ENCODE measurements around the gene COL23A1.

The COL23A1 gene

GRCh38 chr5:178367736-178368120, 222.5 kb downstream of the COL23A1 start:
- TF ChIP-seq POLR2A (IDR thresholded peaks at IDR 0.05; ENCODE audit: low read length) (no peak), GATA1 (IDR thresholded peaks at IDR 0.05; ENCODE audit: low read depth, low read length) (no peak)
- no peak for DNase-seq

GRCh38 chr5:178366998-178367735, 223.0 kb downstream of the COL23A1 start:
- TF ChIP-seq GATA1 (IDR thresholded peaks at IDR 0.05; ENCODE audit: low read depth, low read length) (no peak), POLR2A (IDR thresholded peaks at IDR 0.05; ENCODE audit: low read length) (no peak)
- DNase-seq = no peak

- TF ChIP-seq GATA1 (IDR thresholded peaks at IDR 0.05; ENCODE audit: low read depth, low read length) (no peak), POLR2A (IDR thresholded peaks at IDR 0.05; ENCODE audit: low read length) (no peak)
- DNase-seq = no peak
These were observed 224.4 kb downstream of the COL23A1 start for GRCh38 chr5:178365501-178366440.

- no peak for DNase-seq
- TF ChIP-seq POLR2A (IDR thresholded peaks at IDR 0.05; ENCODE audit: low read length) (no peak), GATA1 (IDR thresholded peaks at IDR 0.05; ENCODE audit: low read depth, low read length) (no peak)
These were observed 225.9 kb downstream of the COL23A1 start for GRCh38 chr5:178364326-178364675.

GRCh38 chr5:178363501-178364325, 226.5 kb downstream of the COL23A1 start:
- TF ChIP-seq POLR2A (IDR thresholded peaks at IDR 0.05; ENCODE audit: low read length) (no peak), GATA1 (IDR thresholded peaks at IDR 0.05; ENCODE audit: low read depth, low read length) (no peak)
- DNase-seq = no peak

GRCh38 chr5:178361657-178362445, 228.3 kb downstream of the COL23A1 start:
- no peak for DNase-seq
- TF ChIP-seq POLR2A (IDR thresholded peaks at IDR 0.05; ENCODE audit: low read length) = no peak
- TF ChIP-seq GATA1 (IDR thresholded peaks at IDR 0.05; ENCODE audit: low read depth, low read length) = no peak

- no peak for TF ChIP-seq GATA1 (IDR thresholded peaks at IDR 0.05; ENCODE audit: low read depth, low read length)
- no peak for TF ChIP-seq POLR2A (IDR thresholded peaks at IDR 0.05; ENCODE audit: low read length)
- no peak for DNase-seq
These were observed 229.3 kb downstream of the COL23A1 start for GRCh38 chr5:178360926-178361235.

- DNase-seq = no peak
- TF ChIP-seq GATA1 (IDR thresholded peaks at IDR 0.05; ENCODE audit: low read depth, low read length) (no peak), POLR2A (IDR thresholded peaks at IDR 0.05; ENCODE audit: low read length) (no peak)
These were observed 229.8 kb downstream of the COL23A1 start for GRCh38 chr5:178360222-178360925.

GRCh38 chr5:178359738-178360137, 230.5 kb downstream of the COL23A1 start:
- TF ChIP-seq GATA1 (IDR thresholded peaks at IDR 0.05; ENCODE audit: low read depth, low read length) (no peak), POLR2A (IDR thresholded peaks at IDR 0.05; ENCODE audit: low read length) (no peak)
- no peak for DNase-seq

- TF ChIP-seq GATA1 (IDR thresholded peaks at IDR 0.05; ENCODE audit: low read depth, low read length) (no peak), POLR2A (IDR thresholded peaks at IDR 0.05; ENCODE audit: low read length) (no peak)
- DNase-seq = no peak
These were observed 232.5 kb downstream of the COL23A1 start for GRCh38 chr5:178357678-178358077.

GRCh38 chr5:178357121-178357521, 233.1 kb downstream of the COL23A1 start:
- DNase-seq = no peak
- TF ChIP-seq POLR2A (IDR thresholded peaks at IDR 0.05; ENCODE audit: low read length) (no peak), GATA1 (IDR thresholded peaks at IDR 0.05; ENCODE audit: low read depth, low read length) (no peak)

GRCh38 chr5:178356431-178356872, 233.7 kb downstream of the COL23A1 start:
- no peak for TF ChIP-seq POLR2A (IDR thresholded peaks at IDR 0.05; ENCODE audit: low read length)
- DNase-seq = no peak

GRCh38 chr5:178355671-178356070, 234.5 kb downstream of the COL23A1 start:
- TF ChIP-seq POLR2A (IDR thresholded peaks at IDR 0.05; ENCODE audit: low read length) (no peak), GATA1 (IDR thresholded peaks at IDR 0.05; ENCODE audit: low read depth, low read length) (no peak)
- no peak for DNase-seq
